Spleen (tissue), 7 donors: ENCODE results near the gene PLEKHA3.

Experiments used
- CTCF ChIP-seq, 11 experiments: fragments of 200-600 bp in 7 of 11; fragments of 450-650 bp in 4 of 11; sonication (generic) in 4 of 11; IDR thresholded peaks in 8 of 11; conservative IDR thresholded peaks in 3 of 11; 1 replicate in 7 of 11; 2 replicates in 4 of 11; pipeline versions ENCODE4 v1.4.0 to v1.8.0; 2016 to 2021; ENCODE audit warnings: antibody characterized with exemption in 11 of 11, inconsistent platforms in 4 of 11, mild to moderate bottlenecking in 1 of 11
- POLR2A ChIP-seq, 3 donors: fragments of 450-650 bp; IDR thresholded peaks; one replicate each; pipeline ENCODE4 v1.5.1; 2017; ENCODE audit warnings: antibody characterized with exemption in 3 of 3, mild to moderate bottlenecking in 1 of 3
- donor health status: DM: no; HTN: no; CAD: no; lungs with moderate emphysema.
- donor health status: DM: no; HTN: no; CAD: no.
- donor health status: DM: no; HTN: no; CAD: no.

GRCh38 chr2:178479758-178480226 lies 465 bp upstream of the PLEKHA3 start:
- TF ChIP-seq POLR2A (IDR thresholded peaks at IDR 0.05) (no peak), CTCF (IDR thresholded peaks at IDR 0.05 in 8 of 11, conservative IDR thresholded peaks at IDR 0.05 in 3 of 11) (no peak)
